ENCODE results near the gene TREM2.
"Not testable (repeated sequence)": the region's sequence is repeated elsewhere in the genome, so short reads cannot be mapped to it uniquely, and the experiment has no call there.

The TREM2 gene

GRCh38 chr6:41119508-41119907 is 43.4 kb downstream of the TREM2 start:
- H3K9me3 ChIP-seq (ENCODE audit: control extremely low read depth in 1 of 5, control insufficient read depth in 4 of 5, insufficient read depth in 2 of 5, low read depth in 1 of 5, low read length in 4 of 5) = peaks cover 0 to 1% (median 0%) of the 10 kb centered on the region in 5 experiments
- H3K4me3 ChIP-seq (ENCODE audit: control insufficient read depth in 1 of 7, extremely low read depth in 1 of 7, insufficient read depth in 4 of 7, low read depth in 2 of 7, low read length in 6 of 7) = no peak overlapping the region
- H3K36me3 ChIP-seq (ENCODE audit: control insufficient read depth in 4 of 4, insufficient read depth in 4 of 4, low read length in 3 of 4) = peaks cover 0 to 10% (median 4%) of the 10 kb centered on the region in 4 experiments
- no peaks in the 10 kb centered on the region for H3K27me3 ChIP-seq (replicated peaks in 2 of 5; ENCODE audit: control insufficient read depth in 4 of 5, insufficient read depth in 5 of 5, low read length in 4 of 5)
- CTCF ChIA-PET = interaction anchor here (1.5 kb wide), 1 partner anchor 9 kb away, joined by 4 read pairs; no protein-coding TSS in a partner anchor
- H3K4me1 ChIP-seq (ENCODE audit: control extremely low read depth in 1 of 4, control insufficient read depth in 4 of 4, insufficient read depth in 4 of 4, low read length in 3 of 4) = no peaks in the 10 kb centered on the region
- no CpG with 5 or more reads among the region's 1 CpG for WGBS (ENCODE audit: insufficient coverage)
- POLR2A ChIA-PET = no interaction called here
- no peak overlapping the region for H3K27ac ChIP-seq (ENCODE audit: insufficient read depth in 1 of 2, low read depth in 1 of 2, low read length in 2 of 2, poor library complexity in 1 of 2, severe bottlenecking in 2 of 2)
- no peak for DNase-seq

GRCh38 chr6:41115027-41115426 is 47.9 kb downstream of the TREM2 start:
- H3K27me3 ChIP-seq (replicated peaks in 2 of 5; ENCODE audit: control insufficient read depth in 4 of 5, insufficient read depth in 5 of 5, low read length in 4 of 5); H3K27ac ChIP-seq (ENCODE audit: insufficient read depth in 1 of 2, low read depth in 1 of 2, low read length in 2 of 2, poor library complexity in 1 of 2, severe bottlenecking in 2 of 2); H3K4me3 ChIP-seq (ENCODE audit: control insufficient read depth in 1 of 7, extremely low read depth in 1 of 7, insufficient read depth in 4 of 7, low read depth in 2 of 7, low read length in 6 of 7); H3K36me3 ChIP-seq (ENCODE audit: control insufficient read depth in 4 of 4, insufficient read depth in 4 of 4, low read length in 3 of 4); CTCF ChIA-PET; POLR2A ChIA-PET; DNase-seq; H3K9me3 ChIP-seq (ENCODE audit: control extremely low read depth in 1 of 5, control insufficient read depth in 4 of 5, insufficient read depth in 2 of 5, low read depth in 1 of 5, low read length in 4 of 5); H3K4me1 ChIP-seq (ENCODE audit: control extremely low read depth in 1 of 4, control insufficient read depth in 4 of 4, insufficient read depth in 4 of 4, low read length in 3 of 4): not testable (repeated sequence)
- WGBS (ENCODE audit: insufficient coverage) = 100% methylated on average over 1 of the region's 2 CpGs

GRCh38 chr6:41111017-41111416 is 51.9 kb downstream of the TREM2 start:
- DNase-seq = no peak
- ChIA-PET CTCF (interaction anchor here (0.6 to 1.6 kb wide), 4 partner anchors 8 to 484 kb away, joined by 3 to 4 read pairs (median 4); no protein-coding TSS in a partner anchor), POLR2A (no interaction called here)
- Histone ChIP-seq H3K27me3 (replicated peaks in 2 of 5; ENCODE audit: control insufficient read depth in 4 of 5, insufficient read depth in 5 of 5, low read length in 4 of 5) (no peaks in the 10 kb centered on the region), H3K4me1 (ENCODE audit: control extremely low read depth in 1 of 4, control insufficient read depth in 4 of 4, insufficient read depth in 4 of 4, low read length in 3 of 4) (no peaks in the 10 kb centered on the region), H3K4me3 (ENCODE audit: control insufficient read depth in 1 of 7, extremely low read depth in 1 of 7, insufficient read depth in 4 of 7, low read depth in 2 of 7, low read length in 6 of 7) (no peak overlapping the region), H3K9me3 (ENCODE audit: control extremely low read depth in 1 of 5, control insufficient read depth in 4 of 5, insufficient read depth in 2 of 5, low read depth in 1 of 5, low read length in 4 of 5) (no peaks in the 10 kb centered on the region), H3K27ac (ENCODE audit: insufficient read depth in 1 of 2, low read depth in 1 of 2, low read length in 2 of 2, poor library complexity in 1 of 2, severe bottlenecking in 2 of 2) (no peak overlapping the region), H3K36me3 (ENCODE audit: control insufficient read depth in 4 of 4, insufficient read depth in 4 of 4, low read length in 3 of 4) (peaks cover 0 to 7% (median 0%) of the 10 kb centered on the region in 4 experiments)
- 100% methylated on average over 3 of the region's 3 CpGs for WGBS (ENCODE audit: insufficient coverage)
